Measurements from ENCODE around the gene THYN1.
A peak's percentile ranks its signal among the peaks of the same experiment; 100 is the strongest.

Gene THYN1

DNA sequence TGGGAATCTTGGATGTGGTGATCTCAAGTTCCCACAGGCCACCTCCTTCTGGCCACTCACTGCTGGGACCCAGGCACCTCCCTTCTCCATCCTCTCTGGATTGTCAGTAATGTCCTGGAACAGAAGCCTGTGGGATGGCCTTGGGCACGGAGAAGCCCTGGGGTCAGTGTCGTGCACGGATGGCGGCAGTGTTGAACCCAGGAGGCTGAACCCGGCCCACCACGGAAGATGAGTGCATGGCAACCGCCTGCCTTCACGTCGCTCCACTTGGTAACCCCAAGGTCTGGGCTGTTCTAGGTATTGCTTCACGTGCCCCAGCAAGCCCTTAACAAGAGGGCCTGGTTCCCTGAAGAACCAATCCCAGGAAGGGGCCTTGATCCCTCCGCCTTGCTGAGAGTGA is 7.1 kb downstream of the THYN1 start:
- no peak for DNase-seq

DNA sequence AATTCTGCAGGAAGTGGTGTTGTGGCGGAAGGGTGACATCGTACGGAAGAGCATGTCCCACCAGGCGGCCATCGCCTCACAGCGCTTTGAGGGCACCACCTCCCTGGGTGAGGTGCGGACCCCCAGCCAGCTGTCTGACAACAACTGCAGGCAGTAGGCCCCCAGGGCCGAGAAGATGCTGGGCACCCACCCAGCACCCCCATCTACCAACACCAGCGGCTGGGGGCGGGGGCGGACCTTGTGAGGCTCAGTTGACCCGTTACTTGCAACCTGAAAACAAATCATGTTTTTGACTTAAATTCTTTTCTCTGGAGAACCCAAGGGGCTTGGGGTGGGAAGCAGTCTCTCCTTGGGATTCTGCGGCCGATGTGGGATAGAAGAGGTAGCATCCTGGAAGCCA is 7.7 kb downstream of the THYN1 start:
- no peak for DNase-seq

DNA sequence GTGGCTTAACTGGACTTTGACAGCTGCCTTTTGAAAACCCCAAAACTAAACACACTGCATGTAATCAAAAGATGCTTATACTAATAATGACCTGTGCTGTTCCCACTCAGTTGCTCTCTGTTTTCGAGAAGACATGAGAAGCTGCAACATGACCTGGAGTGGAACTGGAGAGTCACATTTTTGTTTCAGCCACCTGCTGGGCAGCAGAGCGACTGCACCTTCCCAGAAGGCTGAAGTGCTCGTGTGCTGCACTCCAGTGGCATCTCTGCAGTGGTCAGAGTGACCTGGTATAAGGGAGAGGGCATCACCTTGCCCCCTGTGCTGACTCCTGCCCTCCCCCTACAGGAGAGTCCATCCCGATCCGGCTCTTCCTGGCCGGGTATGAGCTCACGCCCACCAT is 8.6 kb downstream of the THYN1 start:
- DNase-seq: peak; percentile 15

- DNase-seq: no peak
Observed at GRCh38 chr11:134243913-134244312, 9.2 kb downstream of the THYN1 start.

DNA sequence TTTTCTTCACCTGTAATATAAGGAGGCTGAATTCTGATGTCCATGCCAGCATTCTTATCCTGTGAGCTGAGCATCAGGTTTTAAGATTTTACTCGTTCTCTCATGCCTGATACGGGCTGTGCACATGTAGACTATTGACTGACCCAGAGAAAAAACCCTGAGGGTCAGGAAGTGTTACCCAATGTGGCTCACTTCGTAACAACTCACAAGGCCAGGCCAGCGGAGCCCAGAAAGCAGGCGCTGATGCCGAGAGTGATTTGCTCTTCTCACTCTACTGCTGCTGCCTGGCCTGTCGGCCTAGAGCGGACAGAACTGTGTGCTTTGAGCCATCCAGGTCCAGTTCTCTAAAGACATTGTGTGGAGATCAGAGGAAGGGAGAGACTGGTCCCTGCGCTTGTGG is 10.8 kb downstream of the THYN1 start:
- DNase-seq: no peak

DNA sequence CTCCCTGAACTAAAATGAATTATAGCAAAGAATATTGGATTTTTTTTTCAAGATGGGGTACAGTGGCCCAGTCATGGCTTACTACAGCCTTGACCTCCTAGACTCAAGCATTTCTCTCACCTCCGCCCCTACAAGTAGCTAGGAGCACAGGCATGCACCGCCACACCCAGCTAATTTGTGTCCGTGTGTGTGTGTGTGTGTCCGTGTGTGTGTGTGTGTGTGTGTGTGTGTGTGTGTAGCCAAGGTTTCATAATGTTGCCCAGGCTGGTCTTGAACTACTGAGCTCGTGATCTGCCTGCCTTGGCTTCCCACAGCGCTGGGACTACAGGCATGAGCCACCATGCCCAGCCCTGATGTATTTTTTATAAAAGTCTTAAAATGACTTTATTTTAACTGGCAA is 12.6 kb downstream of the THYN1 start:
- no peak for DNase-seq

GRCh38 chr11:134238956-134239355 is 14.2 kb downstream of the THYN1 start:
- no peak for DNase-seq

GRCh38 chr11:134237557-134237922 is 15.6 kb downstream of the THYN1 start:
- no peak for DNase-seq

DNA sequence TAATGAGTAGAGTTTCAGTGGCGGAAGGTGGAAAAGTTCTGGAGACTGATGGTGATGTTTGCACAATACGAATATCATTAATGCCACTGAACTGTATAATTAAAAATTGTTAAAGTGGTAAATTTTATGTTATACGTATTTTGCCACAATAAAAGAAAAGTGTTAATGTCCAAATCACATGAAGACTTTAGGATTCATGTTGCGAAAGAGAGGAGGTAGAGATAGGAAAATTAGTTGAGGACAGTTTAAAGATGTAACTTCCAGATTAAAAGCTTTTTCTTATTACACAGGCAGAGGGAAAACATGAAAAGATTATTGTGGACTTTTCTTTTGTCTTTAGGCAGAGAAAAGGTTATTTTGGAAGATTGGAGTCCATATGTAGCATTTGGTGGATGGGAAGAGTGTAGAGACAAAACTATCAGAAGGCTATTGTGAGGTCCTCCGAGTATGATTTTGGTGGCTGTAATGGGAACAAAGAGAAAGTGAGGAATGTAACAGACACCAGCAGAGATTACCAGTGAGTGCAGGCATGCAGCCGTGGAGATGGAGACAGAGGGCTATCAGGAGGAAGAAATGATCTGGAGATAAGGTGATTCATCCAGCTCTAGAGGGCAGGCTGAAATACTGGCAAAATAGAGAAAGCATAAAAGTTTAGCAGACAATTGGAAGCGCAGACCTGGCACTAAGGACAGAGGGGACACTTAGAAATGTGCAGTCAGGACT is 16.2 kb downstream of the THYN1 start:
- peak; percentile 28 for DNase-seq

- DNase-seq: no peak
Observed at GRCh38 chr11:134235399-134235798, 17.8 kb downstream of the THYN1 start.

DNA sequence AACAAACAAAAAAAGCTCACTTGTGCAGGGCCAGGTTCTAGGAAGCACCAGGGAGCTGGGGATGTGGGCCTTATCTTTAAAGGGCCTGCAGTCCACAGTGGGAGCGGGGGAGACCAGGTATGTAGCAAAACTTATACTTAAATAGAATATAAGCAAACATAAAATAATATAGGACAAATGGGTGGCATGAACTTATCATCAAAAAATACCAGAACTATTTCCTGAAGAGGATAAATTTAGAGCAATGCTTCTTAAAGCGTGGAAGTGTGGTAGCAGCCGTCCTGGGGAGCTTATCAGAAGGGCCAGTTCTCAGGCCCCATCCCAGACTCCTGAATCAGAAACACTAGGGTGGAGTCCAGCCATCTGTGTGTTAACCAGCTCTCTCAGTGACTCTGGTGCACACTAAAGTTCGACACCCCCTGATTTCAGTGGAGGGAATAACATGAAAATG is 19.4 kb downstream of the THYN1 start:
- DNase-seq: no peak

- no peak for DNase-seq
Observed at GRCh38 chr11:134231958-134232659, 21.0 kb downstream of the THYN1 start.

- no peak for DNase-seq
Observed at GRCh38 chr11:134230339-134230738, 22.8 kb downstream of the THYN1 start.

GRCh38 chr11:134229126-134229790 is 23.9 kb downstream of the THYN1 start:
- peak; percentile 49 for DNase-seq

GRCh38 chr11:134228625-134229024 is 24.5 kb downstream of the THYN1 start:
- DNase-seq: peak; percentile 80

DNA sequence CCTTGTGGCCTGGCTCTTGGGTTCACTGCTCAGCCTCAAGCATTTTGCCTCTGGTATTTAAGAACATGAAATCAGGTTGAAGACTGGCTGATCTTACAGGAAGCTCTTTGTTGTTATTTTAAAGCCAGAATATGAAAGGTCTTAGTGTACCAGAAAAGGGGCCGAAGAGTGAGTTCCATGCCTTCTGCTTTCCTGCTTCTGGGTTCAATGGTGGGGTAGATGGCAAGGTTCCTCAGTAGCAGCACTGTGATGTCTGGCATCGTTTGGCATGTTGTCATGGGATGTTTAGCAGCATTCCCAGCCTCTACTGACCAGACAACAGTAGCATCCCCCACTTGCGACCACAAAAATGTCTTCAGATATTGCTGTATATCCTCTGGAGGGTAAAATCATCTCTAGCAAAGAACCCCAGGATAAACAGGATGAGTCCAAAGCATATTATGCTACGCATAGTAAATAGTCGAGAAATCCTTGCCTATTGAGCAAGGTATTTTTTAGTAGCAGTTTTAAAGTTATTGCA is 26.3 kb downstream of the THYN1 start:
- peak; percentile 20 for DNase-seq

DNA sequence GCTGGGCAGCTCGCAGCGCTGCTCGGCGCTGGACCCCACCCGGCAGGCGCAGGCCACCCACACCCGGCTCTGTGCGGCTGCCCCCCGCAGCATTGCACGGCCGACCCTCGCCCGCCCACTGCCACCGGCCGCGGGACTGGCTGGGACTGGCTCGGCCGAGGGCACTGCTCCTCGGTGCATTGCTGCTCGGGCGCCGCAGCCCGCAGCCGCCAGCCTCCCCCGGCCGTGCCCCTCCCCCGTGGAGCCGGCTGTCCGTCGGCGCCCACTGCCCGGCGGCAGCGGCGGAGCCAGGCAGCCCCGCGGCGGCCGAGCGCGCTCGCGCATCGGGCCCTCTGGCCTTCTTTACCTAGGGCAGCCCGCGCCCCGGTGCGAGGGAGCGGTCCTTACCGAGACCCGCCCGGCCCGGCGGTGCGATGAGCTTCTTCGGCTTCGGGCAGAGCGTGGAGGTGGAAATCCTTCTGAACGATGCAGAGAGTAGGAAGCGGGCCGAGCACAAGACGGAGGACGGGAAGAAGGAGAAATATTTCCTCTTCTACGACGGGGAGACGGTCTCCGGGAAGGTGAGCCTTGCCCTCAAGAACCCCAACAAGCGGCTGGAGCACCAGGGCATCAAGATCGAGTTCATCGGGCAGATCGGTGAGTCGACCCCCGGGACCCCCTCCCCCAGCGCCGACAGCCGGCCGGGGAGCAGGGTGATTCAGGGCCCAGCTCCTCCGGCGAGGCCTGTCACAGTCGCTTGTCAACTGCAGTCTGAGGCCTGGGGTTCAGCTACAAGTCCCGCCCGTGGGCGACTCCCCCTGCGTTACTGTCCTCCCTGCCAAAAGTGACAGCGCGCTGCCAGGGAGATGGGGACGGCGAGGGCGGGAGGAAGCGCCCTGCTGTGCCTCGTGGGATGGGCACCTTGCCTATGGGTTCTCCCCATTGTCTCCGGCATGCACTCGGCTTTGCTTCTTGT is 28.2 kb downstream of the THYN1 start:
- peak; percentile 42 for DNase-seq

DNA sequence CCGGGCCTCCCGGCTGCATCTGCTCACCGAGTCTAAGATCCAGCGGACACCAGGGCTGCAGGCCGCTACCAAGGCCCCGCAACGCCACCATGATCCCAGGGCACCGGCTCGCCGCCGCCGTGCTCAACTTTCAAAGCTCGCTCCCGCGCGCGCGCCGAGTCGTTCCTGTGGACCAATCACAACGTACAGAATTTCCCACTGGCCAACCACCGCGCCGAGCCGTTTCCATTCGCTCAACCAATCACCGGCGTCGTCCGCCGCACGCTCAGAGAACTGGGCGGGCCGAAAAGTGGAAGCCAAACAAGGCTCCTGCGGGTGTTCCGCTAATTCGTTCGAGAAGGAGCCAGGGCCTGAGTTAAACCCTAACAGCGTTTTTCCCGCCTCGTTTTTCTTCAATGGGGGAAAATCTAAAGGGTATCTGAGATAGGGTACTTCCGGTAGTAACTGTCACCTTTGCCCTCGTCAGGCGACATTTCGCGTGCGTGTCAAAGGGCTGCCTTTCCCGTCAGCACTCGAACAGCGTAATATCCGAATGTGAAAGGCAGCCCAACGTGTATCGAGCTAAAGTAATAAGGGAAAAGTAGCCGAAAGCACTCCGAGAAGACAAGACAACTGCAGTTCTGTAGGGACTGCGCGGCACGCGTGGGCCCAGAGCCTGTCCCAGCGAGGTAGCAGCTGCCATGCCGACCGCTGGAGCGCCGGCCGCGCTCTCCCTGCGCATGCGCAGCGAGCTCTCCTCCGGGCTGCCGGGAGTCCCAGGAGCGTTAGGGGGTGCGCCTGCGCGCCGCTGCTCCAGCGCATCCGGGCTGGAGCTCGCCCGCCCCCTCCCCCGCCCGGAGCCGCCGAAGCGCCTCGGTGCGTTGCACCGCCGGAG is 29.1 kb downstream of the THYN1 start, which contains the start of the genes NCAPD3 and VPS26B:
Gene NCAPD3 (minus strand): TSS at position 132 of the 874 bp plus-strand sequence. CDS start 41 bp downstream, at position 91.
Gene VPS26B (plus strand): TSS at position 836 of the 874 bp plus-strand sequence. CDS start 452 bp downstream, outside the sequence.
- DNase-seq: peak; percentile 96

GRCh38 chr11:134223121-134223520 is 30.0 kb downstream of the THYN1 start:
- peak; percentile 8 for DNase-seq

GRCh38 chr11:134216816-134217215 is 36.3 kb downstream of the THYN1 start:
- no peak for DNase-seq

DNA sequence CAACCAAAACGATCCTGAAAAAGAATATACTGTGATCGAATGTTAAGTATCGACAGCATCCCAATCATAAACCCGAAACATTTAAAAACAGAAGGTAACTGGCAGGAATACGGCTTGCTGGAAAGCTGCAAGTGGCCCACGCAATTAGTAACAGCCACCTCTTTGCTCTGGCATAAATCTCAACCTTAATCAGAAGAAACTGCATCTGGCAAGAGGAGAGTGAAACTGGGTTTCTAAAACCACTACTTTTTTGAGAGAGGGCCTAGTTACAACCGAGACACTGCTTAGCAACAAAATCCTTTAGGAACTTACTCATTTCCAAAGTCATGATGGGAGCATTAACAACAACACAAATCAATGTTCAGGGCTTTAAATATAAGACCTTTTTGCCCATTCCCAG is 37.3 kb downstream of the THYN1 start:
- no peak for DNase-seq
